Measurements from ENCODE around the gene APOL2.
"Not testable (repeated sequence)": the region's sequence is repeated elsewhere in the genome, so short reads cannot be mapped to it uniquely, and the experiment has no call there.

The APOL2 gene

GRCh38 chr22:36239150-36239400 is 252 bp downstream of the APOL2 start:
- Mint-ChIP-seq H3K9me3 (peaks cover 20% of the 10 kb centered on the region), H3K4me1 (ENCODE audit: low read depth) (peaks cover 42% of the 10 kb centered on the region), H3K27me3 (ENCODE audit: low read depth) (peaks cover 2% of the 10 kb centered on the region), H3K36me3 (ENCODE audit: low read depth) (peaks cover 51% of the 10 kb centered on the region), H3K27ac (peak overlapping the region; percentile 90), H3K4me3 (peak overlapping the region; percentile 93)
- no peak for DNase-seq (ENCODE audit: low spot score)

GRCh38 chr22:36238373-36239149 is 766 bp downstream of the APOL2 start:
- Mint-ChIP-seq H3K27ac (peak overlapping the region; percentile 90), H3K36me3 (ENCODE audit: low read depth) (peaks cover 55% of the 10 kb centered on the region), H3K9me3 (peaks cover 19% of the 10 kb centered on the region), H3K4me3 (peak overlapping the region; percentile 93), H3K4me1 (ENCODE audit: low read depth) (peaks cover 45% of the 10 kb centered on the region), H3K27me3 (ENCODE audit: low read depth) (peaks cover 2% of the 10 kb centered on the region)
- no peak for DNase-seq (ENCODE audit: low spot score)

- H3K9me3 Mint-ChIP-seq: peaks cover 11% of the 10 kb centered on the region
- peak overlapping the region; percentile 93 for H3K4me3 Mint-ChIP-seq
- H3K27ac Mint-ChIP-seq: peak overlapping the region; percentile 90
- H3K27me3 Mint-ChIP-seq (ENCODE audit: low read depth): no peaks in the 10 kb centered on the region
- H3K36me3 Mint-ChIP-seq (ENCODE audit: low read depth): peaks cover 60% of the 10 kb centered on the region
- H3K4me1 Mint-ChIP-seq (ENCODE audit: low read depth): peaks cover 45% of the 10 kb centered on the region
- DNase-seq (ENCODE audit: low spot score): peak; percentile 19
These were observed 1.6 kb downstream of the APOL2 start for GRCh38 chr22:36237462-36238372.

- Mint-ChIP-seq H3K4me3 (peak overlapping the region; percentile 93), H3K9me3 (peaks cover 7% of the 10 kb centered on the region), H3K36me3 (ENCODE audit: low read depth) (peaks cover 69% of the 10 kb centered on the region), H3K4me1 (ENCODE audit: low read depth) (peaks cover 45% of the 10 kb centered on the region), H3K27me3 (ENCODE audit: low read depth) (no peaks in the 10 kb centered on the region), H3K27ac (peak overlapping the region; percentile 52)
- DNase-seq (ENCODE audit: low spot score): no peak
These were observed 2.7 kb downstream of the APOL2 start for GRCh38 chr22:36236388-36237319.

- Mint-ChIP-seq H3K36me3 (ENCODE audit: low read depth) (peaks cover 79% of the 10 kb centered on the region), H3K27ac (no peak overlapping the region), H3K27me3 (ENCODE audit: low read depth) (no peaks in the 10 kb centered on the region), H3K4me3 (peak overlapping the region; percentile 93), H3K9me3 (peaks cover 7% of the 10 kb centered on the region), H3K4me1 (ENCODE audit: low read depth) (peaks cover 45% of the 10 kb centered on the region)
- DNase-seq (ENCODE audit: low spot score): no peak
These were observed 3.7 kb downstream of the APOL2 start for GRCh38 chr22:36235585-36235984.

- Mint-ChIP-seq H3K36me3 (ENCODE audit: low read depth) (peaks cover 83% of the 10 kb centered on the region), H3K9me3 (peaks cover 7% of the 10 kb centered on the region), H3K4me3 (peak overlapping the region; percentile 93), H3K27ac (no peak overlapping the region), H3K4me1 (ENCODE audit: low read depth) (peaks cover 44% of the 10 kb centered on the region), H3K27me3 (ENCODE audit: low read depth) (no peaks in the 10 kb centered on the region)
- DNase-seq (ENCODE audit: low spot score): no peak
These were observed 4.4 kb downstream of the APOL2 start for GRCh38 chr22:36234919-36235318.

GRCh38 chr22:36234213-36234612 is 5.1 kb downstream of the APOL2 start:
- DNase-seq (ENCODE audit: low spot score): no peak
- Mint-ChIP-seq H3K27me3 (ENCODE audit: low read depth) (no peaks in the 10 kb centered on the region), H3K36me3 (ENCODE audit: low read depth) (peaks cover 83% of the 10 kb centered on the region), H3K4me3 (no peak overlapping the region), H3K4me1 (ENCODE audit: low read depth) (peaks cover 38% of the 10 kb centered on the region), H3K9me3 (peaks cover 7% of the 10 kb centered on the region), H3K27ac (no peak overlapping the region)

GRCh38 chr22:36233796-36234195 is 5.5 kb downstream of the APOL2 start:
- Mint-ChIP-seq H3K4me1 (ENCODE audit: low read depth) (peaks cover 38% of the 10 kb centered on the region), H3K4me3 (no peak overlapping the region), H3K27me3 (ENCODE audit: low read depth) (no peaks in the 10 kb centered on the region), H3K36me3 (ENCODE audit: low read depth) (peaks cover 84% of the 10 kb centered on the region), H3K27ac (no peak overlapping the region), H3K9me3 (peaks cover 7% of the 10 kb centered on the region)
- DNase-seq (ENCODE audit: low spot score): no peak

GRCh38 chr22:36232715-36233401 is 6.5 kb downstream of the APOL2 start:
- Mint-ChIP-seq H3K9me3 (peaks cover 7% of the 10 kb centered on the region), H3K4me3 (no peak overlapping the region), H3K27ac (no peak overlapping the region), H3K27me3 (ENCODE audit: low read depth) (no peaks in the 10 kb centered on the region), H3K4me1 (ENCODE audit: low read depth) (peaks cover 34% of the 10 kb centered on the region), H3K36me3 (ENCODE audit: low read depth) (peaks cover 87% of the 10 kb centered on the region)
- no peak for DNase-seq (ENCODE audit: low spot score)

GRCh38 chr22:36231051-36231450 is 8.3 kb downstream of the APOL2 start:
- H3K9me3 Mint-ChIP-seq; H3K4me3 Mint-ChIP-seq; H3K27ac Mint-ChIP-seq; DNase-seq (ENCODE audit: low spot score); H3K27me3 Mint-ChIP-seq (ENCODE audit: low read depth): not testable (repeated sequence)
- Mint-ChIP-seq H3K4me1 (ENCODE audit: low read depth) (peaks cover 22% of the 10 kb centered on the region), H3K36me3 (ENCODE audit: low read depth) (peaks cover 83% of the 10 kb centered on the region)

GRCh38 chr22:36229649-36230048 is 9.7 kb downstream of the APOL2 start:
- H3K27ac Mint-ChIP-seq; DNase-seq (ENCODE audit: low spot score); H3K4me3 Mint-ChIP-seq; H3K27me3 Mint-ChIP-seq (ENCODE audit: low read depth); H3K9me3 Mint-ChIP-seq; H3K4me1 Mint-ChIP-seq (ENCODE audit: low read depth): not testable (repeated sequence)
- peaks cover 78% of the 10 kb centered on the region for H3K36me3 Mint-ChIP-seq (ENCODE audit: low read depth)

- Mint-ChIP-seq H3K27me3 (ENCODE audit: low read depth) (no peaks in the 10 kb centered on the region), H3K36me3 (ENCODE audit: low read depth) (peaks cover 70% of the 10 kb centered on the region), H3K27ac (no peak overlapping the region), H3K4me1 (ENCODE audit: low read depth) (peaks cover 3% of the 10 kb centered on the region), H3K4me3 (no peak overlapping the region), H3K9me3 (no peaks in the 10 kb centered on the region)
- DNase-seq (ENCODE audit: low spot score): no peak
These were observed 10.4 kb downstream of the APOL2 start for GRCh38 chr22:36228944-36229343.

GRCh38 chr22:36228369-36228768 is 11.0 kb downstream of the APOL2 start:
- H3K4me3 Mint-ChIP-seq; H3K4me1 Mint-ChIP-seq (ENCODE audit: low read depth); DNase-seq (ENCODE audit: low spot score); H3K9me3 Mint-ChIP-seq; H3K27me3 Mint-ChIP-seq (ENCODE audit: low read depth); H3K27ac Mint-ChIP-seq: not testable (repeated sequence)
- peaks cover 66% of the 10 kb centered on the region for H3K36me3 Mint-ChIP-seq (ENCODE audit: low read depth)

Measured in T-helper 2 cell treated with Interferon-gamma antibody and Interleukin-4, amounts not matched to agents 5 μg/mL and 100 μg/mL, for 36 hours (primary cell).